ENCODE results near the gene PSD.
A peak's percentile ranks its signal among the peaks of the same experiment; 100 is the strongest.

The PSD gene

DNA sequence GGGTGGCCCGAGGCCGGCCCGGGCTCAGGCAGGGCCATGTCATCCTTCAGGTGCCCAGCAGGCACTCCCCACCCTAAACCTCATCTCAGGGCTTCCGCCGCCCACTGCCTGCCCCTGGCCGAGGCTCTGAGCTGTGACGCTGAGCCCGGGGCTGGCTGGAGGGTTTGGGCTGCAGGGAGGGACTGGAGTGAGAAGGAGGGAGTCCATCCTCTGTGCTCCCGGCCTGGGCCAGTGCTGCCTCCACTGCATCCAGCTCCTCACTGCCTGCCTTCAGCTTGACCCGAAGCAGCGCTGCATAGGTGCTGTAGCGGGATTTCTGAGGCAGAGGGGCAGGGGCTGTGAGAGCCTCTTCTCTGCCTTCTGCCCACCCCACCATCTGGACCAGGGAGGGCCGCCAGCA is 15.5 kb downstream of the PSD start:
- H3K4me3 ChIP-seq (ENCODE audit: low read length), result no peak overlapping the region
- TF ChIP-seq, protein P1, sequence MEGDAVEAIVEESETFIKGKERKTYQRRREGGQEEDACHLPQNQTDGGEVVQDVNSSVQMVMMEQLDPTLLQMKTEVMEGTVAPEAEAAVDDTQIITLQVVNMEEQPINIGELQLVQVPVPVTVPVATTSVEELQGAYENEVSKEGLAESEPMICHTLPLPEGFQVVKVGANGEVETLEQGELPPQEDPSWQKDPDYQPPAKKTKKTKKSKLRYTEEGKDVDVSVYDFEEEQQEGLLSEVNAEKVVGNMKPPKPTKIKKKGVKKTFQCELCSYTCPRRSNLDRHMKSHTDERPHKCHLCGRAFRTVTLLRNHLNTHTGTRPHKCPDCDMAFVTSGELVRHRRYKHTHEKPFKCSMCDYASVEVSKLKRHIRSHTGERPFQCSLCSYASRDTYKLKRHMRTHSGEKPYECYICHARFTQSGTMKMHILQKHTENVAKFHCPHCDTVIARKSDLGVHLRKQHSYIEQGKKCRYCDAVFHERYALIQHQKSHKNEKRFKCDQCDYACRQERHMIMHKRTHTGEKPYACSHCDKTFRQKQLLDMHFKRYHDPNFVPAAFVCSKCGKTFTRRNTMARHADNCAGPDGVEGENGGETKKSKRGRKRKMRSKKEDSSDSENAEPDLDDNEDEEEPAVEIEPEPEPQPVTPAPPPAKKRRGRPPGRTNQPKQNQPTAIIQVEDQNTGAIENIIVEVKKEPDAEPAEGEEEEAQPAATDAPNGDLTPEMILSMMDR (conservative IDR thresholded peaks at IDR 0.05; ENCODE audit: low read length), result no peak
- no peak for DNase-seq (ENCODE audit: low read depth)

DNA sequence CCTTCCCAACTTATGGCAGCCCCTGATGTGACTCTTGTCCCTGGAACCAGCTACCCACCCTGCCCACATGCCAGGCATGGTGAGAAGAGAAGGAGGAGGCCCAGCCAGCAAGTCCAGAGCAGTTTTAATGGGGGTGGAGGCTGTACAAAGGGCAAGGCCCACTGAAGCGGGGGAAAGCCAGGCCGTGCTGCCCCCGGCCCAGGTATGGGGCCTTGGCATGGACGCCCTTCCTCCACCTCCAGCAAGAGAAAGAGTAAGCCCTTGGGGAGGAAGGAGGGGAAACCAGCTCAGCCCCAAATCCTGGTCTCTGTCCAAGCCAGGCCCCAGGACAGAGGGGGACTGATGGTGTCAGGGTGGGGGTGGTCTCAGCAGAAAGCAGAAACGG is 16.1 kb downstream of the PSD start:
- H3K4me3 ChIP-seq (ENCODE audit: low read length), result no peak overlapping the region
- no peak for DNase-seq (ENCODE audit: low read depth)
- TF ChIP-seq, protein P1 (conservative IDR thresholded peaks at IDR 0.05; ENCODE audit: low read length), result no peak

DNA sequence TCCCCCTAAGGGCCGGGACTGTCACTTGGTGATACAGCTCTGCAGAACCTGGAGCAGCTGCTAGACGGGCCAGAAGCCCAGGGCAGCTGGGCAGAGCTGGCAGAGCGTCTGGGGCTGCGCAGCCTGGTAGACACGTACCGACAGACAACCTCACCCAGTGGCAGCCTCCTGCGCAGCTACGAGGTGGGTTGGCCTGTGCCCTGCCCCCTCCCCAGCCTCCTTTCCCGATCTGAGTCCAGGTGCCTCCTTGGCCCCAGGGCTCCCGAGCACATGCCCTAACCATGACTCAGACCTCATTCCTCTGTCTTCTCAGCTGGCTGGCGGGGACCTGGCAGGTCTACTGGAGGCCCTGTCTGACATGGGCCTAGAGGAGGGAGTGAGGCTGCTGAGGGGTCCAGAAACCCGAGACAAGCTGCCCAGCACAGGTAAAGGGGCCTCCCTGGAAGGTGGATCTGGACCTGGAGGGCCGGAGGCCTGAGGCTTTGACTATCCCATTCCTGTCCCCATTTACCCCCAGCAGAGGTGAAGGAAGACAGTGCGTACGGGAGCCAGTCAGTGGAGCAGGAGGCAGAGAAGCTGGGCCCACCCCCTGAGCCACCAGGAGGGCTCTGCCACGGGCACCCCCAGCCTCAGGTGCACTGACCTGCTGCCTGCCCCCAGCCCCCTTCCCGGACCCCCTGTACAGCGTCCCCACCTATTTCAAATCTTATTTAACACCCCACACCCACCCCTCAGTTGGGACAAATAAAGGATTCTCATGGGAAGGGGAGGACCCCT is 16.7 kb downstream of the PSD start:
- peak; percentile 32 for DNase-seq (ENCODE audit: low read depth)
- TF ChIP-seq, protein P1 (conservative IDR thresholded peaks at IDR 0.05; ENCODE audit: low read length), result no peak

DNA sequence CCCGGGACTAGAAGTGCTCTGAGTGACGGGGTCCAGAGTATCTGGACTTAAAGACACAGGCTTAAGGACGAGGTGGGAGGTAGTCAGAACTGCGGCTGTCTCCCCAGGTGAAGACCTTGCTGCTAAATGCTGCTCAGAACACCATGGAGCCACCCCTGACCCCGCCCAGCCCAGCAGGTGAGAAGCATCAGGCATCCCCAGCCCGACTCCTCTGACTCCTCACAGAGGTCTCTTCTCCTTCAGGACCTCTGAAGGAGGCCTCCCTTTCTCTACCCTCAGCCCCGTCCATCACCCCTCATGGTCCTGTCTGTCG is 17.3 kb downstream of the PSD start:
- TF ChIP-seq, protein P1 (conservative IDR thresholded peaks at IDR 0.05; ENCODE audit: low read length), result no peak
- no peak for DNase-seq (ENCODE audit: low read depth)

More for the DNA sequence above, 16.7 kb downstream of the PSD start:
- H3K4me3 ChIP-seq (ENCODE audit: low read length), result no peak overlapping the region

DNA sequence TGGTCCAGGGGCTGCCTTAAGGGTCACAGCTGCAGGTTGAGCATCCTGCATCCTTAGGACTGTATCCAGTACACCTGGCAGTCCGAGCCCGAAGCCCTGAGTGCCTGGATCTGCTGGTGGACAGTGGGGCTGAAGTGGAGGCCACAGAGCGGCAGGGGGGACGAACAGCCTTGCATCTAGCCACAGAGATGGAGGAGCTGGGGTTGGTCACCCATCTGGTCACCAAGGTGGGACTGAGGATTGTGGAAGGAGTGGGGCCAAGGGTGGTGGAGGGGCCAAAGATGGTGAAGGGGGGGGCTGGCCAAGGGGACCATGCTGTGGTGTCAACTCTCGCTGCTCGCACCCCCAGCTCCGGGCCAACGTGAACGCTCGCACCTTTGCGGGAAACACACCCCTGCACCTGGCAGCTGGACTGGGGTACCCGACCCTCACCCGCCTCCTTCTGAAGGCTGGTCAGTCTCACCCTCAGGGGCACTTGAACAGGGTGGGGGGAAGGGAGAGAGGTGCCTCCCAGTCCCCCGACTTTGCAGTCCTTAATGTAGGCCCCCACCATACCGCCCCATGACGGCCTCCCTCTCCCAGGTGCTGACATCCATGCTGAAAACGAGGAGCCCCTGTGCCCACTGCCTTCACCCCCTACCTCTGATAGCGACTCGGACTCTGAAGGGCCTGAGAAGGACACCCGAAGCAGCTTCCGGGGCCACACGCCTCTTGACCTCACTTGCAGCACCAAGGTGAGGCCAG is 17.8 kb downstream of the PSD start:
- TF ChIP-seq, protein P1 (conservative IDR thresholded peaks at IDR 0.05; ENCODE audit: low read length), result no peak
- no peak for DNase-seq (ENCODE audit: low read depth)

More for the DNA sequence above, 17.3 kb downstream of the PSD start:
- H3K4me3 ChIP-seq (ENCODE audit: low read length), result no peak overlapping the region

DNA sequence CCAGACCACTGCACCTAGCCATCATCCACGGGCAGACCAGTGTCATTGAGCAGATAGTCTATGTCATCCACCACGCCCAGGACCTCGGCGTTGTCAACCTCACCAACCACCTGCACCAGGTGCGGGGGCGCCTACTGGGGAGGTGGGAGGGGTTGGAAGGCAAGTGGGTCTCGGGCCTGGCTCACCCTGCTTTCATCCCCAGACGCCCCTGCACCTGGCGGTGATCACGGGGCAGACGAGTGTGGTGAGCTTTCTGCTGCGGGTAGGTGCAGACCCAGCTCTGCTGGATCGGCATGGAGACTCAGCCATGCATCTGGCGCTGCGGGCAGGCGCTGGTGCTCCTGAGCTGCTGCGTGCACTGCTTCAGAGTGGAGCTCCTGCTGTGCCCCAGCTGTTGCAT is 18.5 kb downstream of the PSD start:
- TF ChIP-seq, protein P1 (conservative IDR thresholded peaks at IDR 0.05; ENCODE audit: low read length), result no peak
- no peak overlapping the region for H3K4me3 ChIP-seq (ENCODE audit: low read length)
- no peak for DNase-seq (ENCODE audit: low read depth)

More for the DNA sequence above, 17.8 kb downstream of the PSD start:
- no peak overlapping the region for H3K4me3 ChIP-seq (ENCODE audit: low read length)
